ENCODE measurements around the gene CD276.

Gene CD276

DNA sequence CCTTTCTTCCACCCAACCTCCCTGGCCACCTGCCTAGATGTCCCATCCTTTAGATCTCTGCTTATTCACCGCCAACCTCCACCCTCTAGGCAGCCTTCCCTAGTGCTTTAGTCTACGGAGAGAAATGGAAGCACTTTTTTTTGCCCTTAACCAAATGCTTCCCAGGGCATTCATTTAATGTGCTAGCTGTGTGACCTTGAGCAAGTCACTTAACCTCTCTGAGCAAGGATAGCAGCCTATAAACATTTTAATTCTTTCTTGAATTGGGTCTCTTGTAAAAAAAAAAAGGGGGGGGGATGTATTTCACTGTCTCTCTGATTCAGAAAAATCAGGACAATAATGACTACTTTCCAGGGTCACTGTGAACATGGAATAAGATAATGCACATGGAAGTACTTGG, 72.2 kb downstream of the CD276 start:
- no peak for FAIRE-seq
- no peak for DNase-seq (ENCODE audit: extremely low spot score, insufficient read length, low read depth)

DNA sequence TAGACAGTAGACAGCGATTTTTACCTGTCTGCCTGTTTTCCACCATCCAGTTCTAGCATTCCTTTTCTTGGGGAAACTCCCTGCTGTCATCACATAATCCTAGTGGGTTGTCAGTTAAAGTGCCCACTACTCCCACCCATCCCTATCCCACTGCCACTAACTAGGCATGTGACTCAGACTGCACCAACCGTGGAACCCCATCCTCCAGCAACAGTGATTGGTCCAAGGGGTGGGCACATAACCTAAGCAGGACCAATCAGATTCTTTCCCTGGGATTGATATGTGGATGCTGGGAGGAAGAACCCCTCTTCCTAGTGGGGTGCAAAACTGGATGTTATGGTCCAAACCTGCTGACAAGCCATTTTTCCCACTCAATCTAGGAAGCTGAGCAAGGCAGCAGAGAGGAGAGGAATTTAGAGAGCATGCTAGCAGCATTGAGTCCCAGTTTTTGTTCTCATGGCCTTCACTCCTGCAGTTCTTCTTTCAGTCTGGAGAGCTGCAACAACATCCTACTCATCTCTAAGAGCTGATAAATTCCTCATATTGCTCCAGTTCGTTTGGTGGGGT, 72.8 kb downstream of the CD276 start:
- FAIRE-seq = no peak
- no peak for DNase-seq (ENCODE audit: extremely low spot score, insufficient read length, low read depth)

DNA sequence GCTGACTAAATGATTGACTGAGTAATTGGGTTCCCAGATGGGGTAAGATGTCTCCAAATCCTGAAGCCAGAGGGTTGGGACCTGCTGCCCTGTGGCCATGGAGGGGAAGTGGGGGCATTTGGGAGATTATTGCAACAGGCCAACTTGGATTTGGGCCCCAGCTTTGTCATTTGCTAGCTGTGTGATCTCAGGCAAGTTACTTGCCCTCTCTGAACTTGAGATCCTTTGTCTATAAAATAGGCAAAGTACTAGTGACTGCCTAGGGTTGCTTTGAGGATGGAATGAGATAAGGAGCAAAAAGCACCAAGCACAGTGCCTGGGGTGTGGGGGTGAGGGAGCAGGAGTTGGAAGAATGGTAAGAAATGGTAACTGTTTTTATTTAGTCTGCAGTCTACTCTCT, 73.4 kb downstream of the CD276 start:
- DNase-seq (ENCODE audit: extremely low spot score, insufficient read length, low read depth) = no peak
- FAIRE-seq = no peak

DNA sequence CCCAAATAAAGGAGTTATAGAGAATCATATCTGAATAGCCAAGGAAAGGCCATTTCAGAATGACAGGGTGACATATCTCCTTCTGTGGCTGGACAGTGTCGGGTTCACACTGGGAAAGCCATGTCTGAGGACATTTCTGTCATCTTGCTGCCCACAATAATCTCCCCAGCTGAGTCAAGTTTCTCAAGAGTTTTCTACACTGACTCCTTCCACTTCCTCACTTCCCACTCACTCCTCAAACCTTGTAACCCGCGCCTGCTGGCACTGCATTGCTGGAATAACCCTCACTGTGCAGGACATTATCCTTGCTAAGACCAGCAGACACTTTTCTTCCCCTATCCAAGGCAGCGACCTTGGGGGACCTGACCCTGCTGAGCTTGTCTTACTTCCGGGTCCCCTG, 74.3 kb downstream of the CD276 start:
- no peak for FAIRE-seq
- no peak for DNase-seq (ENCODE audit: extremely low spot score, insufficient read length, low read depth)

GRCh38 chr15:73760330-73761329, 76.4 kb downstream of the CD276 start:
- DNase-seq (ENCODE audit: extremely low spot score, insufficient read length, low read depth) = no peak
- no peak for FAIRE-seq

GRCh38 chr15:73763931-73764330, 79.7 kb downstream of the CD276 start:
- DNase-seq (ENCODE audit: extremely low spot score, insufficient read length, low read depth) (no peak), FAIRE-seq (no peak)
